K562 (cell line): Measurements from ENCODE around the gene CMPK1. TPM values are rescaled to one million over a fixed set of nuclear protein-coding genes. Genes with fewer than 3 reads are reported as not detected.
A peak's percentile ranks its signal among the peaks of the same experiment; 100 is the strongest.

Experiments used
- BMI1 ChIP-seq: fragments of 150-350 bp; IDR thresholded peaks from 2 replicates; pipeline ENCODE4 v1.6.1; 2014; ENCODE audit warnings: low read length
- CEBPB ChIP-seq: fragments of 450-650 bp; IDR thresholded peaks from 2 replicates; pipeline ENCODE4 v1.6.1; 2016; ENCODE audit warnings: missing genetic modification characterization, missing compliant biosample characterization
- CREB3 ChIP-seq: fragments of 450-650 bp; conservative IDR thresholded peaks from 2 replicates; pipeline ENCODE4 v1.6.1; 2016; ENCODE audit warnings: missing genetic modification characterization, low read depth, mild to moderate bottlenecking, missing compliant biosample characterization, moderate library complexity
- CUX1 ChIP-seq: fragments of 200-800 bp; sonication (Bioruptor generic); IDR thresholded peaks from 2 replicates; pipeline ENCODE4 v1.6.1; 2016; ENCODE audit warnings: missing genetic modification characterization, missing compliant biosample characterization
- HES1 ChIP-seq: fragments of 450-650 bp; IDR thresholded peaks from 2 replicates; pipeline ENCODE4 v1.6.1; 2016; ENCODE audit warnings: low read depth, mild to moderate bottlenecking, moderate library complexity
- HNRNPL ChIP-seq: fragments of 200-400 bp; formaldehyde crosslinking; IDR thresholded peaks from 2 replicates; pipeline ENCODE4 v1.6.1; 2017; ENCODE audit warnings: low read depth, mild to moderate bottlenecking, low read length
- JUN ChIP-seq, 2 experiments: sonication (generic) in 1 of 2; formaldehyde crosslinking in 1 of 2; IDR thresholded peaks; 2 replicates each; pipeline versions ENCODE4 v1.6.1 to v1.8.0; 2012 to 2022; ENCODE audit warnings: borderline replicate concordance in 2 of 2, mild to moderate bottlenecking in 2 of 2, improper control_type of control experiment in 1 of 2, low read depth in 1 of 2, low read length in 1 of 2, missing genetic modification reagents in 1 of 2
- RAD51 ChIP-seq: fragments of 450-650 bp; IDR thresholded peaks from 2 replicates; pipeline ENCODE4 v1.7.1; 2016; ENCODE audit warnings: low read depth, mild to moderate bottlenecking, borderline replicate concordance
- RREB1 ChIP-seq: fragments of 250-450 bp; sonication (Bioruptor Pico); IDR thresholded peaks from 2 replicates; pipeline ENCODE4 v1.4.0; 2020
- SAFB ChIP-seq: fragments of 200-400 bp; formaldehyde crosslinking; IDR thresholded peaks from 2 replicates; pipeline ENCODE4 v1.6.1; 2017; ENCODE audit warnings: low read depth, low read length, borderline replicate concordance
- SREBF2 ChIP-seq: sonication (generic); formaldehyde crosslinking; IDR thresholded peaks from 2 replicates; pipeline ENCODE4 v1.4.0; 2020; ENCODE audit warnings: mild to moderate bottlenecking, missing genetic modification reagents
- ZNF121 ChIP-seq: sonication (generic); formaldehyde crosslinking; conservative IDR thresholded peaks from 2 replicates; pipeline ENCODE4 v1.8.0; 2022; ENCODE audit warnings: missing genetic modification reagents
- ZNF77 ChIP-seq: fragments of 250-450 bp; sonication (Bioruptor Pico); IDR thresholded peaks from 2 replicates; pipeline ENCODE4 v1.5.0; 2020
- polyA plus RNA-seq, 8 experiments: library from polyadenylated mRNA; depleted of rRNA in 4 of 8; stranded (reverse) in 5 of 8; unstranded in 3 of 8; fragments of >200 nt; fragmentation: Nextera tagmentation in 2 of 8; fragmentation: Illumina TruSeq in 1 of 8; extraction: Ambion mirVana in 2 of 8; extraction: Trizol in 1 of 8; gene quantifications; 2 replicates each; pipeline versions ENCODE4 v1.2.1 to v1.2.3, GENCODE V29; 2011 to 2014; ENCODE audit warnings: inconsistent platforms in 1 of 8, missing spikeins in 1 of 8
- total RNA-seq, 7 experiments: library from RNA; depleted of rRNA in 6 of 7; stranded (reverse); fragments of >200 nt in 6 of 7; fragmentation: Illumina TruSeq in 2 of 7; extraction: Trizol in 2 of 7; gene quantifications; 2 replicates each; pipeline versions ENCODE4 v1.2.1 to v1.2.3, GENCODE V29; 2011 to 2021; ENCODE audit warnings: low replicate concordance in 1 of 7

CMPK1 gene
- total and polyA plus RNA-seq, 9 of the 15 experiments (the other 6 are each of a cell fraction or from before 2014, with no cell fraction given) = 54.5 to 197 (median 116) TPM

- TF ChIP-seq CUX1 (CRISPR knock-in tag) (no peak), RREB1 (CRISPR knock-in tag) (no peak), CEBPB (tag) (no peak), JUN (IDR thresholded peaks at IDR 0.05; ENCODE audit: borderline replicate concordance, low read depth, low read length) (0 out of 2 replicates have a peak, but pooled peaks have one; percentile 7), JUN (CRISPR knock-in tag; IDR thresholded peaks at IDR 0.05; ENCODE audit: borderline replicate concordance) (no peak), ZNF77 (no peak), HNRNPL (peak; percentile 59; the same call in 1 of the 2 replicates), ZNF121 (CRISPR knock-in tag) (no peak), CREB3 (tag) (no peak), BMI1 (no peak), HES1 (no peak), SREBF2 (CRISPR knock-in tag) (no peak), RAD51 (no peak), SAFB (peak; percentile 86; the same call in 1 of the 2 replicates)
Measured at GRCh38 chr1:47333922-47334764, 553 bp downstream of the CMPK1 start (continued).
